GM18519 (cell line): ENCODE measurements around the gene RAB28.
"Not testable (repeated sequence)": the region's sequence is repeated elsewhere in the genome, so short reads cannot be mapped to it uniquely, and the experiment has no call there.

Source experiments
- ATAC-seq: cut with Tn5 transposase; IDR thresholded peaks from one replicate; pipeline ENCODE4 v1.9.1; 2021; ENCODE audit warnings: mild to moderate bottlenecking, moderate library complexity; ENCODE audit not compliant: unreplicated experiment, low FRiP score

RAB28 gene

GRCh38 chr4:13454786-13455185 is 29.4 kb downstream of the RAB28 start:
- no peak for ATAC-seq

- ATAC-seq = peak; percentile 60
Measured at GRCh38 chr4:13452927-13453579, 31.1 kb downstream of the RAB28 start.

- ATAC-seq = no peak
Measured at GRCh38 chr4:13449590-13449989, 34.5 kb downstream of the RAB28 start.

GRCh38 chr4:13445841-13446790 is 38.0 kb downstream of the RAB28 start:
- ATAC-seq = no peak

GRCh38 chr4:13441506-13441905 is 42.6 kb downstream of the RAB28 start:
- ATAC-seq = no peak

- ATAC-seq = no peak
Measured at GRCh38 chr4:13436962-13437361, 47.2 kb downstream of the RAB28 start.

- ATAC-seq = no peak
Measured at GRCh38 chr4:13432453-13432852, 51.7 kb downstream of the RAB28 start.

- ATAC-seq = no peak
Measured at GRCh38 chr4:13430834-13431568, 53.1 kb downstream of the RAB28 start.

- ATAC-seq = no peak
Measured at GRCh38 chr4:13427599-13428325, 56.4 kb downstream of the RAB28 start.

GRCh38 chr4:13415068-13415785 is 68.9 kb downstream of the RAB28 start:
- ATAC-seq = no peak

GRCh38 chr4:13413729-13414437 is 70.3 kb downstream of the RAB28 start:
- no peak for ATAC-seq

GRCh38 chr4:13411942-13412341 is 72.2 kb downstream of the RAB28 start:
- no peak for ATAC-seq

- no peak for ATAC-seq
Measured at GRCh38 chr4:13409324-13409723, 74.8 kb downstream of the RAB28 start.

GRCh38 chr4:13406156-13406555 is 78.0 kb downstream of the RAB28 start:
- ATAC-seq = not testable (repeated sequence)

- ATAC-seq = no peak
Measured at GRCh38 chr4:13403833-13404232, 80.3 kb downstream of the RAB28 start.

- no peak for ATAC-seq
Measured at GRCh38 chr4:13403326-13403725, 80.8 kb downstream of the RAB28 start.

GRCh38 chr4:13399257-13399656 is 84.9 kb downstream of the RAB28 start:
- no peak for ATAC-seq

- no peak for ATAC-seq
Measured at GRCh38 chr4:13396161-13396560, 88.0 kb downstream of the RAB28 start.

- not testable (repeated sequence) for ATAC-seq
Measured at GRCh38 chr4:13389901-13390300, 94.2 kb downstream of the RAB28 start.
